Muscle layer of duodenum (tissue), 2 donors: ENCODE data around the gene SPAG9.

Experiments used
- H3K27ac ChIP-seq: one replicate; pipeline ENCODE4 v1.7.0; 2013; ENCODE audit warnings: mild to moderate bottlenecking, low read length
- H3K27me3 ChIP-seq: one replicate; pipeline ENCODE4 v1.7.0; 2013; ENCODE audit warnings: low read depth, mild to moderate bottlenecking, control low read depth, low read length
- H3K36me3 ChIP-seq, 2 donors: one replicate each; pipeline ENCODE4 v1.7.0; 2013; ENCODE audit warnings: low read length in 2 of 2, control low read depth in 1 of 2, mild to moderate bottlenecking in 1 of 2; ENCODE audit not compliant: insufficient read depth in 2 of 2, control insufficient read depth in 1 of 2
- H3K4me1 ChIP-seq, 2 donors: one replicate each; pipeline ENCODE4 v1.7.0; 2013; ENCODE audit warnings: low read length in 2 of 2, mild to moderate bottlenecking in 2 of 2, control low read depth in 1 of 2, moderate library complexity in 1 of 2; ENCODE audit not compliant: insufficient read depth in 2 of 2, control insufficient read depth in 1 of 2
- H3K4me3 ChIP-seq, 2 donors: one replicate each; pipeline ENCODE4 v1.7.0; 2013; ENCODE audit warnings: low read length in 2 of 2, low read depth in 1 of 2, mild to moderate bottlenecking in 1 of 2
- H3K9me3 ChIP-seq, 2 donors: one replicate each; pipeline ENCODE4 v1.7.0; 2013; ENCODE audit warnings: low read length in 2 of 2, control low read depth in 1 of 2, mild to moderate bottlenecking in 1 of 2; ENCODE audit not compliant: control insufficient read depth in 1 of 2
- donor health status: healthy.

SPAG9 gene

GRCh38 chr17:51120739-51121619, at the start of gene SPAG9:
TSS of gene SPAG9 (minus strand) at chr17:51120868. CDS start at chr17:51120656, 212 bp downstream.
- Histone ChIP-seq H3K27ac (peak within 1 kb of the TSS; percentile 99), H3K9me3 (no peaks in the 10 kb centered on the region), H3K4me3 (peak within 1 kb of the TSS; percentile 91 to 95), H3K36me3 (peaks cover 0 to 20% of the 10 kb centered on the region in 2 donors), H3K4me1 (peaks cover 7 to 28% of the 10 kb centered on the region in 2 donors), H3K27me3 (no peaks in the 10 kb centered on the region)

- peaks cover 0 to 7% of the 10 kb centered on the region in 2 donors for H3K4me1 ChIP-seq
- no peak overlapping the region for H3K27ac ChIP-seq
- no peak overlapping the region for H3K4me3 ChIP-seq
- no peaks in the 10 kb centered on the region for H3K9me3 ChIP-seq
- H3K36me3 ChIP-seq = peaks cover 25 to 34% of the 10 kb centered on the region in 2 donors
- H3K27me3 ChIP-seq = no peaks in the 10 kb centered on the region
These were observed 48.7 kb upstream of the SPAG9 start for GRCh38 chr17:51169340-51169739.

- Histone ChIP-seq H3K4me1 (peaks cover 0 to 7% of the 10 kb centered on the region in 2 donors), H3K4me3 (peak overlapping the region; percentile 76 to 82), H3K27ac (peak overlapping the region; percentile 69), H3K27me3 (no peaks in the 10 kb centered on the region), H3K36me3 (peaks cover 25 to 35% of the 10 kb centered on the region in 2 donors), H3K9me3 (no peaks in the 10 kb centered on the region)
These were observed 46.6 kb upstream of the SPAG9 start for GRCh38 chr17:51166987-51167931.

GRCh38 chr17:51166198-51166986, 45.7 kb upstream of the SPAG9 start, which contains the start of gene NME2:
TSS of gene NME2 (plus strand) at chr17:51166411. CDS start at chr17:51166831, 420 bp downstream.
- Histone ChIP-seq H3K27ac (peak within 1 kb of the TSS; percentile 97), H3K9me3 (no peaks in the 10 kb centered on the region), H3K36me3 (peaks cover 29 to 35% of the 10 kb centered on the region in 2 donors), H3K27me3 (no peaks in the 10 kb centered on the region), H3K4me1 (peaks cover 0 to 7% of the 10 kb centered on the region in 2 donors), H3K4me3 (peak within 1 kb of the TSS; percentile 79 to 82)

- H3K4me1 ChIP-seq = peaks cover 0 to 7% of the 10 kb centered on the region in 2 donors
- no peaks in the 10 kb centered on the region for H3K9me3 ChIP-seq
- H3K36me3 ChIP-seq = peaks cover 28 to 35% of the 10 kb centered on the region in 2 donors
- peak overlapping the region; percentile 79 to 82 for H3K4me3 ChIP-seq
- H3K27ac ChIP-seq = peak overlapping the region; percentile 97
- H3K27me3 ChIP-seq = no peaks in the 10 kb centered on the region
These were observed 45.1 kb upstream of the SPAG9 start for GRCh38 chr17:51165680-51166197.

GRCh38 chr17:51164911-51165679, 44.4 kb upstream of the SPAG9 start:
- Histone ChIP-seq H3K27ac (peak overlapping the region; percentile 97), H3K4me1 (peaks cover 0 to 7% of the 10 kb centered on the region in 2 donors), H3K9me3 (no peaks in the 10 kb centered on the region), H3K36me3 (peaks cover 27 to 37% of the 10 kb centered on the region in 2 donors), H3K4me3 (peak overlapping the region; percentile 79 to 82), H3K27me3 (no peaks in the 10 kb centered on the region)

GRCh38 chr17:51161541-51161940, 40.9 kb upstream of the SPAG9 start:
- H3K36me3 ChIP-seq = peaks cover 19 to 32% of the 10 kb centered on the region in 2 donors
- no peaks in the 10 kb centered on the region for H3K9me3 ChIP-seq
- H3K4me1 ChIP-seq = peaks cover 0 to 7% of the 10 kb centered on the region in 2 donors
- H3K27me3 ChIP-seq = no peaks in the 10 kb centered on the region
- no peak overlapping the region for H3K4me3 ChIP-seq
- no peak overlapping the region for H3K27ac ChIP-seq

GRCh38 chr17:51159604-51160003, 38.9 kb upstream of the SPAG9 start:
- Histone ChIP-seq H3K27ac (no peak overlapping the region), H3K4me3 (no peak overlapping the region), H3K4me1 (peaks cover under 1% of the 10 kb centered on the region in 2 donors), H3K27me3 (no peaks in the 10 kb centered on the region), H3K9me3 (no peaks in the 10 kb centered on the region), H3K36me3 (peaks cover 19 to 32% of the 10 kb centered on the region in 2 donors)

- Histone ChIP-seq H3K27me3 (no peaks in the 10 kb centered on the region), H3K27ac (no peak overlapping the region), H3K9me3 (no peaks in the 10 kb centered on the region), H3K4me1 (peaks cover 7 to 8% of the 10 kb centered on the region in 2 donors), H3K36me3 (peaks cover 3 to 13% of the 10 kb centered on the region in 2 donors), H3K4me3 (no peak overlapping the region)
These were observed 34.7 kb upstream of the SPAG9 start for GRCh38 chr17:51155416-51155815.

GRCh38 chr17:51154176-51154575, 33.5 kb upstream of the SPAG9 start:
- peak overlapping the region; percentile 89 for H3K27ac ChIP-seq
- H3K4me3 ChIP-seq = peak overlapping the region; percentile 93 to 95
- H3K27me3 ChIP-seq = no peaks in the 10 kb centered on the region
- no peaks in the 10 kb centered on the region for H3K9me3 ChIP-seq
- H3K36me3 ChIP-seq = peaks cover 3 to 6% of the 10 kb centered on the region in 2 donors
- H3K4me1 ChIP-seq = peaks cover 7 to 8% of the 10 kb centered on the region in 2 donors
